ENCODE results near the gene LCE3E.

LCE3E gene

GRCh38 chr1:152519851-152520250 is 46.7 kb downstream of the LCE3E start:
- in situ Hi-C loops (cut with HindIII; ENCODE audit: low sequenced_read_pairs): no loop called here
- H3K4me3 ChIP-seq (ENCODE audit: low read depth, low read length): no peak overlapping the region
- TF ChIP-seq CTCF (IDR thresholded peaks at IDR 0.05; ENCODE audit: low read depth, low read length): no peak
- DNase-seq (ENCODE audit: low read depth, low spot score): no peak

GRCh38 chr1:152517237-152517811 is 49.3 kb downstream of the LCE3E start:
- in situ Hi-C loops (cut with HindIII; ENCODE audit: low sequenced_read_pairs): no loop called here
- DNase-seq (ENCODE audit: low read depth, low spot score): no peak
- TF ChIP-seq CTCF (IDR thresholded peaks at IDR 0.05; ENCODE audit: low read depth, low read length): no peak
- H3K4me3 ChIP-seq (ENCODE audit: low read depth, low read length): no peak overlapping the region

GRCh38 chr1:152516082-152516481 is 50.5 kb downstream of the LCE3E start:
- no peak overlapping the region for H3K4me3 ChIP-seq (ENCODE audit: low read depth, low read length)
- no peak for DNase-seq (ENCODE audit: low read depth, low spot score)
- no peak for TF ChIP-seq CTCF (IDR thresholded peaks at IDR 0.05; ENCODE audit: low read depth, low read length)
- in situ Hi-C loops (cut with HindIII; ENCODE audit: low sequenced_read_pairs): no loop called here

All from astrocyte of the spinal cord (primary cell).